HG03108 (cell line): ENCODE measurements around the gene CNOT8.
A peak's percentile ranks its signal among the peaks of the same experiment; 100 is the strongest.
"Not testable (repeated sequence)": the region's sequence is repeated elsewhere in the genome, so short reads cannot be mapped to it uniquely, and the experiment has no call there.

ENCODE experiments used
- ATAC-seq: cut with Tn5 transposase; IDR thresholded peaks from one replicate; pipeline ENCODE4 v1.9.1; 2021; ENCODE audit warnings: moderate library complexity; ENCODE audit not compliant: unreplicated experiment

Gene CNOT8

GRCh38 chr5:154858297-154858971 lies at the start of gene CNOT8:
CNOT8 (plus strand) TSS chr5:154858627; CDS start chr5:154863279, 4,652 bp downstream.
- ATAC-seq = peak; percentile 72

DNA sequence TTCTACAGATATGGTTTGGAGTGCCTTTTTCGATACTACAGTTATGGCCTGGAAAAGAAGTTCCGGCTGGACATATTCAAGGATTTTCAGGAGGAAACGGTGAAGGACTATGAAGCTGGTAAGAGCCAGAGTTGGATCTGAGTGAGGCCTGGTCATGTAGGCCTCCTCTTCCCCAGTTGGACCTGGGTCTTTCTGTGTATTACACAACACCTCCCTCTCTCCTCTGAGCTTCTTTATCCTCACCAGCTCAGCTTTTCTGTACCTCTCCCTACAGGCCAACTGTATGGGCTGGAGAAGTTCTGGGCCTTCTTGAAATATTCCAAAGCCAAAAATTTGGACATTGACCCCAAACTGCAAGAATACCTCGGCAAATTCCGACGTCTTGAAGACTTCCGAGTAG lies 47.2 kb upstream of the CNOT8 start:
- ATAC-seq = no peak

DNA sequence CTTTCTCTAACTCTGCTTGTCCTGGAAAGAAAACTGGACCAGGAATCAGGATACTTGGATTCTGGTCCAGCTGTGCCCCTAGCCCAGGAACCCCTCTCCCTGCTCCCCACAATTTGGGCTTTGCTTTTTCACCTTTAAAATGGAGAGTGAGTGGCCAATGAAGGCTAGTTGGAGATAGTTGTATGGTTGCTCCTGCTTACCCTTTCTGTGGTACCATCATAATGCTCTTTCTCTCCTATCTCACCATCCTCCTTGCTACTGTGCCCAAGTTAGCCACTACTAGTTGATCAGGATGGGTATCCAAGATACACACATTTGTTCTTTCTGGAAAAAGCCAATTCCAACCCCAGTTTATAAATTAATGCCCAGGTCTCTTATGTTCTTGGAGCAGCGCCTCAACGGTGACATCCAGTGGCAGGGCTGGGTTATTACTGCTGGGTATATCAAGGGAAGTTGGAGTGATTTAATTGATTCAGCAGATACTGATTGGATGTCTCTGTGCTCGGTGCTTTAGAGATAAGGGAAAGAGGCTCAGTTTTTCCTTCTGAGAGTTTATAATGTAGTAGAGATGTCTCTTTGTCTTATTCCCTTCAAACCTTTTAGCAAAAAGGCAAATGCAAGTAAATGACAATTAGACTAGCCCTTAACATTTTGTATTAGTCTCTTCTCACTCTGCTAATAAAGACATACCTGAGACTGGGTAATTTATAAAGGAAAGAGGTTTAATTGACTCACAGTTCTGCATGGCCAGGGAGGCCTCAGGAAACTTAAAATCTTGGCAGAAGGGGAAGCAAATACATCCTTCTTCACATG lies 46.6 kb upstream of the CNOT8 start:
- no peak for ATAC-seq

- ATAC-seq = no peak
These were observed 45.3 kb upstream of the CNOT8 start for GRCh38 chr5:154813158-154813557.

GRCh38 chr5:154813736-154814135 lies 44.7 kb upstream of the CNOT8 start:
- ATAC-seq = no peak

DNA sequence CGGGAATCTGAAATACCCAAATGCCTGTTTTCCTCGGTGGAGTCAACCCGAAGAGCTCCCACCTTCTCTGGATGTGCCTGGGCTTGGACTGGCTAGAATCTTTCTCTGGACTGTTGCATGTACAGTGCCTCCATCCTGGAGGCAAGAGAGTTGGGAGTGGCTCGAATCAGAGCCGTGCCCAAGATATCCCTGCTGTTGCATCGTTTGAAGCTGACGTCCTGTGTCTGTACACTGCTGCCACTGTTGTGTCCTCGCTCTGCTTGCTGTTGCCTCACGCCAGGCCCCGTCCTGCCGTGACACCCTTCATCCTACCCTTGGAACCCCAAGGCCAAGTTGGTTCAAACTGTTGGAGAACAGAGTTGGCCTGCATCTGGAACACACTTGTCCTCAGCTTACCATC lies 43.4 kb upstream of the CNOT8 start:
- no peak for ATAC-seq

DNA sequence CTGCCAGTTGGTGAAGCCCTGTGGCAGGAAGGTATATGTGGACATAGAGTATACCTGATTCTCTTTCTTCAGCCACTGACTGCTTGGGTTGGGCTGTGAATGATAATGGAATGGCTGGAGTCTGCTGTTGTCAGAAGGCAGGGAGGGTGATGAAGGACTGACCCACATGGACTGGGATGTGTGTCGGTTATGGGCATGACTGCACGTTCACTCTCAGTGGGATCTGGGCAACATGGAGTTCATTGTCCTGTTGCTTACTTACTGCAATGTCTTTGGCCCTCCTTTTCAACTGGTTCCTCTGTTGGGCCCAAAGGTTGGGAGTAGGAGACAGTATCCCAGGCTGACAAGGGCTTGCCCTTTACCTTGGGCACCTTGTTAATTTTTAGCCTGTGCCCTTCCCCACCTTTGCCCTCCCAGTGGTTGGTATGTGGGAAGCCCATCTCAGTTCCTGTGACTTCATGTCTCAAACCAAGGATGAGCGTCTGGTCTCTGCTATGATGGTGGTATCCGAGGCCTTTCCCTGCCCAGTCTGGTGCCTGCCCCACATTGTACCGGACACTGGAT lies 42.7 kb upstream of the CNOT8 start:
- no peak for ATAC-seq

DNA sequence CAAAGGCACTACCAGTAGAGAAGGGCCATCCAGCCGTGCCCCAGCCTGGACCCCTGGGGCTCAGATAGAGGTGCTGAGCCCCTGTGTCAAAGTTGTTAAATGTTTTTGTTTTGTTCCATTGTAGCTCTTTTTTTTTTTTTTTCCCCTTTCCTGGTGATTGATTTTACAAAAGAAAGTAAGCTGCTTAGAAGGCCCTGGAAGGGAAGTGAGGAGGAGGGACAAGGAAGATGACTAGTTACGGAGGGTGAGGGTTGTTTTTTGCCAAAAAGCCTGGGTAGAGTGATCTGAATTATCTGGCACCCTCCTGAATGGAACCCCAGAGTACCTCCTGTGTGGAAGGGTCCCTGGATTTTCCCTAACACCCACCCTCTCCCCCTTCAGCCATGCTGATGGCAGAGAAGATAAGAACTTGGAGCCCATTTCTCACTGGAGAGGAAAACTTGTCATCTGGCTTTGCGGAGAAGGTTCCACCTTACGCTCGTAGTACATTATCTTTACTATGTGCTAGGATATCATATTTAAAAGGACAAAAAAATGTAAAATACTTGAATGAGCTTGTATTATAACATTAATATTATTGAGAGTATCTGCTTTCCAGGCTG lies 41.4 kb upstream of the CNOT8 start:
- no peak for ATAC-seq

- ATAC-seq = no peak
These were observed 40.6 kb upstream of the CNOT8 start for GRCh38 chr5:154817815-154818214.

DNA sequence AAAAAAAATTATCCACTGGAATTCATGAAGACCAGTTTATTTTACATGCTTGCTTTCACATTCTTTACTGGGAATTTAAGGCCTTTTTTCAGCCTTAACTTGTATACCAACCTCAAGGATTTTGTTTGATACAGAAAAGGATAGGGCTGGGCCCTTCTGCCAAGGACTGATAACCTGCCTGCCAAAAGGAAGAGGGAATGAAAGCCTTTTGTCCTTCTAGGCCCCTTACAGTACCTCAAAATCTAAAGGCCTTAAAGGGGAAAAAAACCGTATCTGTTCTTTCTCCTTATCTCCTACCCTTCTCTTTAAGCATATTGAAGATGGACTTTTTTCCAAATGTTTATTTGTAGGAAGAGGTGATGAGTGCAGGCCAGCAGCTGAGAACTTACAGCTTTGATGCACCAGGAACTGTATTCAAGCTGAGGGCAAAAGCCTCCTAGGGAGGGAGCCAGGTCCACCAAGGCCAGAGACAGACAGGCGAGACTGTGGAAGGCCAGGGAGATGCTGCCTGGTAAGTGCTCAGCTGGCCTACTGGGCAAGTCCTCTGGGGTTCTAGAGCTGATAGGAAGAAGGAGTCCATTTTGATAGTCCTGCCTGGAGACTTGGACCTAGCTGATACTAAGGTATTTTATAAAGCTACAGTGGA lies 39.8 kb upstream of the CNOT8 start:
- ATAC-seq = no peak

- ATAC-seq = no peak
These were observed 38.9 kb upstream of the CNOT8 start for GRCh38 chr5:154819546-154819945.

- ATAC-seq = no peak
These were observed 38.0 kb upstream of the CNOT8 start for GRCh38 chr5:154820383-154820782.

GRCh38 chr5:154822896-154823295 lies 35.5 kb upstream of the CNOT8 start:
- ATAC-seq = not testable (repeated sequence)

GRCh38 chr5:154823605-154824004 lies 34.8 kb upstream of the CNOT8 start:
- no peak for ATAC-seq

DNA sequence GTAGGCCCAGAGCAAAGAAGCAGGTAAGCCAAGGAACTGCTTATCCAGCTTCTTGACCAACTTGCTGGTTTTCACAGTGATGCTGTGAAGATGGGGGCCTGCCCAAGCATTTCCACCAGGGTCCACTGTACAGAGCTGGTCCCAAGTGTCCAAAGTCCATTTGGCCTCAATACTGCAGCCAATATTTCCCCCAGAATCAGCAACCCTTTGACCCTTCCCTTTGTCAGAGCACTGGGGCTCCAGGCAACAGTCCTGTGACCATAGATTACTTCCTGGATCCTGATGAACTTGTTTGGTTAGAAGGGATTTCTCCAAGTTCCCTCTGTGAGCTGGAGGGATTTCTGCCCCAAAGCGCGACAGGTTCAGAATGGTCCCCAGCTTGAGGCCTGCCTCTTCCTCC lies 34.4 kb upstream of the CNOT8 start:
- no peak for ATAC-seq

- ATAC-seq = no peak
These were observed 29.2 kb upstream of the CNOT8 start for GRCh38 chr5:154829181-154829588.

DNA sequence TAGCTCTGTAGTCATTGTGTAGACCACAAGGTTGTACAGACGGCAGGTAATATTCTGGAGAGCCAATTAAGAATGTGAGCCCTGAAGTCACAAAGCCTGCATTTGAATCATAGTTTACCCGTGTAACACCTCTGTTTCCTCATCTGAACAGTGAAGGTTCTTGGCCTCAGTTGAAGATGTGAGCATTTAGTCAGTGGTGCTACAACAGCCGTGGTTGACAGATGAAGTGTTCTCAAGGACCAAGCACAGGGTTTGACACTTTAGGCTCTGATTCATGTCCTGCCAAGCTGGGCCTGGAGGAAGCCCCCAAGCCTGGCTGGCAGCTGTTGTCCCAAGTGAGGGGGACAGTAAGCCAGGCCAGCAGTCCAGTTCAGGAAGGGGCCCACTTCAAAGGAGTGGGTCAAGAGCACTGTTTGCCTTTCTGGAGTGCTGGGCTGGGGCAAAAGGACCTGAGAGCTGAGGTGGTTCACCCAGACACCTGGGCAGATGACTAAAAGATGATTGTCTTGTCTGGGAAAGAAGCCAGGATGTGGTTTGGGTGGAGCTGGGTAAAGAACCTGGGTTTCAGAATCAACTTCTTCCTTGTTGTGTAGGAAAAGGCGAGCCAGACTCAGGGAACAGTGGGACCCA lies 28.7 kb upstream of the CNOT8 start:
- no peak for ATAC-seq

DNA sequence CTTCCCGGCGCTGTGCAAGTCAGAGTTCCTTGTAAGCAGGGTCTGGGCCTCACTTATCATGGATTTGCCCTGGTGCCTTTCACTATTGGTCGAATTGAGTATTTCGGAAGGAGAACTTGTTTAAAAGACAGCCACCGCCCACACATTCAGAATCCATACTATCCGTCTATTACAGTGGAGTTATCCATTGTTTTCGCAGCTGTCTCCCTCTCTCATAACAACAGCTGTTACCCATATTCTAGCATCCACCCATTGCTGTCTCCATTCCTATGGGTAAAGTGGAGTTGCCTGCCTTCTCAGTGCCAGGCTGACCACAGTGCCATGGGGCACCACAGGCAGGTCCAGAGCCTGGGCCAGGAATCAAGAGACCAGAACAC lies 28.2 kb upstream of the CNOT8 start:
- no peak for ATAC-seq

GRCh38 chr5:154830596-154830995 lies 27.8 kb upstream of the CNOT8 start:
- ATAC-seq = no peak

- no peak for ATAC-seq
These were observed 27.0 kb upstream of the CNOT8 start for GRCh38 chr5:154831451-154831850.

GRCh38 chr5:154832804-154833203 lies 25.6 kb upstream of the CNOT8 start:
- ATAC-seq = not testable (repeated sequence)
